H9 (cell line): ENCODE results near the gene RAB31. TPM values are rescaled to one million over a fixed set of nuclear protein-coding genes. Genes with fewer than 3 reads are reported as not detected.

Experiments used
- DNase-seq: peaks from one replicate; pipeline ENCODE4 v3.0.0-alpha.2; 2017
- H2AFZ ChIP-seq: one replicate; pipeline ENCODE4 v1.6.1; 2013; ENCODE audit warnings: mild to moderate bottlenecking, low read length, control low read depth, moderate library complexity
- H2AK5ac ChIP-seq: 2 replicates; pipeline ENCODE4 v1.6.1; 2013; ENCODE audit warnings: low read length, control low read depth, mixed read lengths; ENCODE audit not compliant: insufficient read length
- H2BK120ac ChIP-seq: one replicate; pipeline ENCODE4 v1.6.1; 2013; ENCODE audit warnings: low read depth, mild to moderate bottlenecking, low read length, control low read depth, inconsistent platforms; ENCODE audit not compliant: poor library complexity, severe bottlenecking
- H2BK12ac ChIP-seq: 2 replicates; pipeline ENCODE4 v1.6.1; 2013; ENCODE audit warnings: low read length, control low read depth, mixed read lengths, low read depth; ENCODE audit not compliant: insufficient read length
- H2BK15ac ChIP-seq: 2 replicates; pipeline ENCODE4 v1.6.1; 2013; ENCODE audit warnings: low read depth, low read length, control low read depth
- H2BK20ac ChIP-seq: one replicate; pipeline ENCODE4 v1.6.1; 2013; ENCODE audit warnings: low read depth, mild to moderate bottlenecking, low read length, control low read depth, inconsistent platforms; ENCODE audit not compliant: poor library complexity, severe bottlenecking
- H2BK5ac ChIP-seq: 2 replicates; pipeline ENCODE4 v1.6.1; 2013; ENCODE audit warnings: low read length, control low read depth, mixed read lengths; ENCODE audit not compliant: insufficient read length
- H3K14ac ChIP-seq: 2 replicates; pipeline ENCODE4 v1.6.1; 2013; ENCODE audit warnings: low read length, control low read depth; ENCODE audit not compliant: insufficient read depth
- H3K18ac ChIP-seq: 2 replicates; pipeline ENCODE4 v1.6.1; 2013; ENCODE audit warnings: low read depth, mild to moderate bottlenecking, mixed read lengths, low read length, control low read depth; ENCODE audit not compliant: insufficient read length
- H3K23ac ChIP-seq: 2 replicates; pipeline ENCODE4 v1.6.1; 2013; ENCODE audit warnings: low read length, control low read depth, mixed read lengths, low read depth; ENCODE audit not compliant: insufficient read length
- H3K23me2 ChIP-seq: 2 replicates; pipeline ENCODE4 v1.6.1; 2013; ENCODE audit warnings: low read depth, mild to moderate bottlenecking, mixed read lengths, low read length, control low read depth; ENCODE audit not compliant: insufficient read length, poor library complexity, severe bottlenecking
- H3K27ac ChIP-seq: 2 replicates; pipeline ENCODE4 v1.5.1; 2013; ENCODE audit warnings: low read length, control low read depth, mixed read lengths, low read depth; ENCODE audit not compliant: insufficient read length
- H3K27me3 ChIP-seq: 2 replicates; pipeline ENCODE4 v1.6.1; 2013; ENCODE audit warnings: low read length, control low read depth, inconsistent platforms; ENCODE audit not compliant: insufficient read depth
- H3K4ac ChIP-seq: 2 replicates; pipeline ENCODE4 v1.6.1; 2013; ENCODE audit warnings: low read depth, mild to moderate bottlenecking, control low read depth, inconsistent platforms, low read length, moderate library complexity
- H3K4me1 ChIP-seq: 2 replicates; pipeline ENCODE4 v1.6.1; 2013; ENCODE audit warnings: low read length, control low read depth, inconsistent platforms; ENCODE audit not compliant: insufficient read depth
- H3K4me2 ChIP-seq: 2 replicates; pipeline ENCODE4 v1.6.1; 2013; ENCODE audit warnings: low read length, control low read depth, mixed read lengths; ENCODE audit not compliant: insufficient read length, insufficient read depth
- H3K56ac ChIP-seq: 2 replicates; pipeline ENCODE4 v1.6.1; 2013; ENCODE audit warnings: low read depth, mild to moderate bottlenecking, mixed read lengths, low read length, control low read depth; ENCODE audit not compliant: insufficient read length
- H3K79me1 ChIP-seq: 2 replicates; pipeline ENCODE4 v1.6.1; 2013; ENCODE audit warnings: low read depth, mild to moderate bottlenecking, moderate library complexity, low read length, control low read depth, inconsistent platforms; ENCODE audit not compliant: insufficient read depth, poor library complexity, severe bottlenecking
- H3K79me2 ChIP-seq: 2 replicates; pipeline ENCODE4 v1.6.1; 2013; ENCODE audit warnings: low read length, control low read depth, inconsistent platforms; ENCODE audit not compliant: insufficient read depth
- H3K9ac ChIP-seq: 2 replicates; pipeline ENCODE4 v1.6.1; 2013; ENCODE audit warnings: low read length, control low read depth, mixed read lengths; ENCODE audit not compliant: insufficient read length; ENCODE audit errors: extremely low read depth
- H3K9me3 ChIP-seq: one replicate; pipeline ENCODE4 v1.6.1; 2013; ENCODE audit warnings: low read depth, low read length, inconsistent platforms; ENCODE audit not compliant: control insufficient read depth
- H3T11ph ChIP-seq: one replicate; pipeline ENCODE4 v1.6.1; 2013; ENCODE audit warnings: mild to moderate bottlenecking, low read length, control low read depth, inconsistent platforms
- H4K20me1 ChIP-seq: one replicate; pipeline ENCODE4 v1.6.1; 2013; ENCODE audit not compliant: control insufficient read depth, insufficient read length, insufficient read depth
- H4K5ac ChIP-seq: 2 replicates; pipeline ENCODE4 v1.6.1; 2013; ENCODE audit warnings: low read depth, mild to moderate bottlenecking, mixed read lengths, low read length, control low read depth; ENCODE audit not compliant: insufficient read length
- H4K8ac ChIP-seq: replicated peaks from 2 replicates; pipeline ENCODE4 v1.6.1; 2013; ENCODE audit warnings: low read length, control low read depth, mixed read lengths, low read depth; ENCODE audit not compliant: insufficient read length
- H4K91ac ChIP-seq: 2 replicates; pipeline ENCODE4 v1.6.1; 2013; ENCODE audit warnings: low read depth, mild to moderate bottlenecking, moderate library complexity, mixed read lengths, low read length, control low read depth; ENCODE audit not compliant: insufficient read length
- H3K27ac Mint-ChIP-seq, 3 experiments: 2 replicates in 2 of 3; 3 replicates in 1 of 3; pipeline ENCODE4 v1.8.0; 2020 to 2021; ENCODE audit warnings: mixed read lengths in 3 of 3, mild to moderate bottlenecking in 1 of 3, moderate library complexity in 1 of 3
- H3K27me3 Mint-ChIP-seq: 2 replicates; pipeline ENCODE4 v1.8.0; 2021; ENCODE audit warnings: low read depth, mild to moderate bottlenecking, moderate library complexity, mixed read lengths
- H3K36me3 Mint-ChIP-seq, 3 experiments: 2 replicates in 2 of 3; 3 replicates in 1 of 3; pipeline ENCODE4 v1.8.0; 2020 to 2021; ENCODE audit warnings: low read depth in 3 of 3, mixed read lengths in 3 of 3; ENCODE audit not compliant: insufficient read depth in 1 of 3
- H3K4me1 Mint-ChIP-seq, 2 experiments: 2 replicates each; pipeline ENCODE4 v1.8.0; 2020; ENCODE audit warnings: mixed read lengths in 2 of 2
- H3K4me3 Mint-ChIP-seq, 2 experiments: 2 replicates in 1 of 2; 3 replicates in 1 of 2; pipeline ENCODE4 v1.8.0; 2020 to 2021; ENCODE audit warnings: mild to moderate bottlenecking in 2 of 2, mixed read lengths in 2 of 2, moderate library complexity in 1 of 2
- H3K9me3 Mint-ChIP-seq, 2 experiments: 2 replicates in 1 of 2; 3 replicates in 1 of 2; pipeline ENCODE4 v1.8.0; 2020; ENCODE audit warnings: mild to moderate bottlenecking in 2 of 2, mixed read lengths in 2 of 2, moderate library complexity in 1 of 2
- WGBS: extraction: QIAGEN DNeasy Blood & Tissue Kit; methylation state at CpG from one replicate; pipeline ENCODE4 v1.1.7; 2013; ENCODE audit warnings: missing lambda C conversion rate, low lambda C conversion rate, mixed read lengths; ENCODE audit not compliant: insufficient read length; ENCODE audit errors: extremely low coverage; 5-methylcytosine and 5-hydroxymethylcytosine counted together
- total RNA-seq: library from RNA; stranded (reverse); gene quantifications from 2 replicates; pipeline ENCODE4 v1.2.1, GENCODE V29; 2021
- TF ChIP-seq, protein P1 (sequence below): fragments of 200-600 bp; sonication (generic); conservative IDR thresholded peaks from 3 replicates; pipeline ENCODE4 v1.8.0; 2021; ENCODE audit warnings: antibody characterized with exemption, mild to moderate bottlenecking

RAB31 gene
- total RNA-seq, 1 experiment from 2014 or later: 22.4 TPM

DNA sequence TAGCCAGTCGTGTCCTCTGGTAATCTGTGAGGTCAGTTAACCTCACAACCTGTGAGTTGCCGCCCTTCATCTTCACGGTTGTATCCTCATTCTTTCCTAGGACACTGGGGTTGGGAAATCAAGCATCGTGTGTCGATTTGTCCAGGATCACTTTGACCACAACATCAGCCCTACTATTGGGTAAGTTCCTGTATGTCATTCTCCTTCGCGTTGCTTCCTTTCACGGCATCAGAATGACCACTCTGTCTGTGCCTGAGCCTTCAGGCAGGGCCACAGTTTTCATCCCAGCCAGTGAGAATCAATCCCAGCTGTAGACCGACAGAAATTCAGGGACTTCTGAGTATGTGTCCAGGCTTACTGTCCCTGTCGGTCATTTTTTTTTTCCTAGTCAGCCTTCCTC, 67.1 kb downstream of the RAB31 start:
- peaks cover 3% of the 10 kb centered on the region; the same call in 1 of the 2 replicates for H3K27me3 Mint-ChIP-seq
- no peak overlapping the region for H3K4me3 Mint-ChIP-seq
- Histone ChIP-seq H3K27me3 (no peaks in the 10 kb centered on the region), H3K56ac (no peak overlapping the region), H3K9me3 (no peaks in the 10 kb centered on the region), H3K4me2 (no peak overlapping the region), H2BK12ac (no peak overlapping the region), H2AFZ (no peak overlapping the region), H2BK15ac (no peak overlapping the region), H3K27ac (no peak overlapping the region), H3K23me2 (no peaks in the 10 kb centered on the region), H4K20me1 (no peaks in the 10 kb centered on the region), H4K8ac (no peak overlapping the region), H3K4me1 (no peaks in the 10 kb centered on the region), H3K23ac (no peak overlapping the region), H3K18ac (no peak overlapping the region), H4K5ac (no peak overlapping the region), H3K79me1 (no peaks in the 10 kb centered on the region), H2BK120ac (no peak overlapping the region), H3K9ac (no peak overlapping the region), H3K79me2 (no peaks in the 10 kb centered on the region), H3K14ac (no peak overlapping the region), H2BK20ac (no peak overlapping the region), H3T11ph (no peak overlapping the region), H4K91ac (no peak overlapping the region), H2BK5ac (no peak overlapping the region), H3K4ac (no peak overlapping the region), H2AK5ac (no peak overlapping the region)
- H3K36me3 Mint-ChIP-seq: no peaks in the 10 kb centered on the region; a peak in 1 of 7 replicates
- no peaks in the 10 kb centered on the region for H3K9me3 Mint-ChIP-seq
- no peak for DNase-seq
- H3K27ac Mint-ChIP-seq: no peak overlapping the region; a peak in 1 of 7 replicates
- TF ChIP-seq, protein P1, sequence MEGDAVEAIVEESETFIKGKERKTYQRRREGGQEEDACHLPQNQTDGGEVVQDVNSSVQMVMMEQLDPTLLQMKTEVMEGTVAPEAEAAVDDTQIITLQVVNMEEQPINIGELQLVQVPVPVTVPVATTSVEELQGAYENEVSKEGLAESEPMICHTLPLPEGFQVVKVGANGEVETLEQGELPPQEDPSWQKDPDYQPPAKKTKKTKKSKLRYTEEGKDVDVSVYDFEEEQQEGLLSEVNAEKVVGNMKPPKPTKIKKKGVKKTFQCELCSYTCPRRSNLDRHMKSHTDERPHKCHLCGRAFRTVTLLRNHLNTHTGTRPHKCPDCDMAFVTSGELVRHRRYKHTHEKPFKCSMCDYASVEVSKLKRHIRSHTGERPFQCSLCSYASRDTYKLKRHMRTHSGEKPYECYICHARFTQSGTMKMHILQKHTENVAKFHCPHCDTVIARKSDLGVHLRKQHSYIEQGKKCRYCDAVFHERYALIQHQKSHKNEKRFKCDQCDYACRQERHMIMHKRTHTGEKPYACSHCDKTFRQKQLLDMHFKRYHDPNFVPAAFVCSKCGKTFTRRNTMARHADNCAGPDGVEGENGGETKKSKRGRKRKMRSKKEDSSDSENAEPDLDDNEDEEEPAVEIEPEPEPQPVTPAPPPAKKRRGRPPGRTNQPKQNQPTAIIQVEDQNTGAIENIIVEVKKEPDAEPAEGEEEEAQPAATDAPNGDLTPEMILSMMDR: no peak
- peaks cover 22 to 23% of the 10 kb centered on the region in 2 experiments for H3K4me1 Mint-ChIP-seq
- no CpG with 5 or more reads among the region's 10 CpGs for WGBS
